GM12872 (cell line): ENCODE results near the gene POU5F1.
A peak's percentile ranks its signal among the peaks of the same experiment; 100 is the strongest.

Experiments used
- CTCF ChIP-seq: IDR thresholded peaks from 3 replicates; pipeline ENCODE4 v1.5.1; 2011; ENCODE audit warnings: low read depth, mild to moderate bottlenecking, low read length, moderate library complexity; ENCODE audit not compliant: insufficient read depth

The POU5F1 gene

GRCh38 chr6:31128093-31128676 lies 42.3 kb downstream of the POU5F1 start:
- peak; percentile 96 for TF ChIP-seq CTCF

GRCh38 chr6:31126396-31127175 lies 43.9 kb downstream of the POU5F1 start:
- TF ChIP-seq CTCF: no peak

GRCh38 chr6:31125586-31126363 lies 44.7 kb downstream of the POU5F1 start:
- TF ChIP-seq CTCF: no peak

GRCh38 chr6:31125162-31125561 lies 45.3 kb downstream of the POU5F1 start:
- no peak for TF ChIP-seq CTCF

GRCh38 chr6:31122791-31123706 lies 47.4 kb downstream of the POU5F1 start:
- TF ChIP-seq CTCF: no peak

GRCh38 chr6:31121131-31121790 lies 49.2 kb downstream of the POU5F1 start:
- no peak for TF ChIP-seq CTCF
